GM19043 (cell line): ENCODE results near the gene FKBP1A.
"Not testable (repeated sequence)": the region's sequence is repeated elsewhere in the genome, so short reads cannot be mapped to it uniquely, and the experiment has no call there.

Source experiments
- ATAC-seq: cut with Tn5 transposase; IDR thresholded peaks from one replicate; pipeline ENCODE4 v1.9.1; 2021; ENCODE audit warnings: low read depth; ENCODE audit not compliant: unreplicated experiment

The FKBP1A gene

DNA sequence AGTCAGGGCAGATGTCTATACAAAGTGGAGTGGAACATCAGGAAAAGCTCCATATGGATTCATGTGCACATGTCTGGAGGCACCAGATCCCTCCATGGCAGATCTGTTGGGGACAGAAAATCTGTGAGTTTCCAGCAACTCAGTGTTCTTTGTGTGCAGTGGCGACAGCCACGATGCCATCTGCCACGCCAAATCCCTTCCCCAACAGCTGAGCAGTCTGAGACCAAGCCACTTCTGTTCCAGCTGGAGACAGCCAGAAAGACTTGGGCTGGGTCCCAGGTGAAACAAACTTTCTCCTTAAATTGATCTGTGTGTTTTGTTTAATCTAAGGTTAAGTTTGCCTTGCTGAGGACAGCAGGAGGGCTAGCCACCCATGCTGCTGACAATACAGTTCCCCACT, 22.9 kb downstream of the FKBP1A start:
- no peak for ATAC-seq

- no peak for ATAC-seq
Measured at GRCh38 chr20:1368448-1369199, 24.2 kb downstream of the FKBP1A start.

DNA sequence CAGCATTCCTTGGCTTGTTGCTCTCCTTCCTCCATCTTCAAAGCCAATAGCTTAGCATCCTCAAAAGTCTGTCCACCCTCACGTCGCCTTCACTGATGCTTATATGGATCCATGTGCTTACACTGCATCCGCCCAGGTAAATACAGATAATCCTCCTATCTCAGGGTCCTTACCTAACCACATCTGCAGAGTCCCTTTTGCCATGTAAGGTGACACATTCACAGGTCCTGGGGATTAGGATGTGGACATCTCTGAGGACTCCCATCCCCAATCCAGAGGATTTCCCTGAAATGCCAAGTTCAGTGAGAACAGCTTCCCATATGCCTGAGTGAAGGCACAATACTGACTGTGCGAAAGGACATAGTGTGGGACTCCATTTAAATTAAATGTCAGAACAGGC, 25.4 kb downstream of the FKBP1A start:
- ATAC-seq = no peak

GRCh38 chr20:1364106-1364505, 28.7 kb downstream of the FKBP1A start:
- ATAC-seq = no peak

DNA sequence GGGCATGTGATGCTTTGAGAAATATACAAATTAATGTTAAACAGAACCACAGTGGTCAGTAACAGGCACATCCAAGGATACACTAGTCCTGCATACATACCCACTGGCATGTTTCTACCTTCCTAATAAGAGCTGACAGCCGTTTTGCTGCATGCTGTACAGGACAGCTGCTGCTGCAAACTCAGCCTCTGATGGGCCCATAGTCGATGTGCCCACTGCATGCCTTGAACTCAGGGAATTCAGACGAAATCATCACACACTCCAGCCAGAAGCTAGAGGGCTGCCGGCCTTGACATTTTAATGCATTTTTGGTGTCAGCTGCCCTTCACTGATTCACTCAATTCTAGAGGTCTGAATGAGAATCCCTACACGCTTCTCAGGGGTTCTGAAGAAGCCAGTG, 29.3 kb downstream of the FKBP1A start:
- no peak for ATAC-seq

DNA sequence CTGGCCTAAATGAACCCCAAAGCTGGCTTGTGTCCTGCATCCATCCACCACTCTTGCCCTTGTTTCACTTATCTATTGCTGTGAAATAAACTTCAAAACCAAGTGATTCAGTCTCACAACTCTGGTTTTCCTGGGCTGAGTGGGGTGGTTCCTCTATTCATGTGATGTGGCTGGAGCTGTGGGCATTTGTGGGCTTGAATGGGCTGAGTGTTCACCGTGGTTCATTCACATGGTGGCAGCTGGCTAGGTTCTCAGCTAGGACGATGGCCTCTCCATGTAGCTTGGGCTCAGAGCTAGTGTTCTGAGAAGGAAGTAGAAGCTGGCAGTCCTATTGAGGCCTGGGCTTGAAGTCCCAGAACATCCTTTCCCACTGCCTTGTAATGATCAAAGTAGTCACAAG, 30.4 kb downstream of the FKBP1A start:
- ATAC-seq = no peak

- no peak for ATAC-seq
Measured at GRCh38 chr20:1360094-1360846, 32.6 kb downstream of the FKBP1A start.

DNA sequence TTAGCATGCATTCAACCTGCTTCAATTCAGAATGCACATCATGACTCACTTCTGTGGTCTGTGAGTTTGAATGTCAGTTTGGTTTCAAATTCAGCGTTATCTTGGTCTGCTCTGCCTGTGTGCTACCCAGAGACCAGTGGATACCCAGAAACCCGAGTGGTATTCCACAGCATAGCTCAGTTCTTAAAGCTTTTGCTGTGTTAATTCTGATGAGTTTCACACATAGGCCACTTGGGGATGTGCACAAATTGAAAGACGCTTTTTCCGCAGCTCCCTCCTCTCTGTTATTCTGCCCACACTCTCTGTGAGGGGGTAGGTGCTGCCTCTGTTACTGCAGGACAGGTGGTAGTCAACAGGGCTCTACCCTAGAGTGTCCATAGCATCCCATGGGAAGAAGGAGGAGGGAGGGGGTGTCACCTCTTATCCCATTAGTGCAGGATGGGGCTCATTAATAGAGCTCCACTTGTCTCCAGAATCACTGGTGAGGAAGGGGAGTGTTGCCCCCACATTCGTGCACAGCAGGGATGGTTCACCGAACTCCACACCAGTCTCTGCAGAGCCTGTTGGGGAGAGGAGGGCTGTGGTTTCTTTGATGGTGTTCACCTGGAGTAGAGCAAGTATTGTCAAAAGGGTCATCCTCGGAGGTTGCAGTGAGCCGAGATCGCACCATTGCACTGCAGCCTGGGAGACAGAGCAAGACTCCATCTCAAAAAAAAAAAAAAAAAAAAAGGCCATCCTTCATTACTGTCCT, 34.8 kb downstream of the FKBP1A start:
- ATAC-seq = no peak

- ATAC-seq = no peak
Measured at GRCh38 chr20:1353956-1354355, 38.9 kb downstream of the FKBP1A start.

DNA sequence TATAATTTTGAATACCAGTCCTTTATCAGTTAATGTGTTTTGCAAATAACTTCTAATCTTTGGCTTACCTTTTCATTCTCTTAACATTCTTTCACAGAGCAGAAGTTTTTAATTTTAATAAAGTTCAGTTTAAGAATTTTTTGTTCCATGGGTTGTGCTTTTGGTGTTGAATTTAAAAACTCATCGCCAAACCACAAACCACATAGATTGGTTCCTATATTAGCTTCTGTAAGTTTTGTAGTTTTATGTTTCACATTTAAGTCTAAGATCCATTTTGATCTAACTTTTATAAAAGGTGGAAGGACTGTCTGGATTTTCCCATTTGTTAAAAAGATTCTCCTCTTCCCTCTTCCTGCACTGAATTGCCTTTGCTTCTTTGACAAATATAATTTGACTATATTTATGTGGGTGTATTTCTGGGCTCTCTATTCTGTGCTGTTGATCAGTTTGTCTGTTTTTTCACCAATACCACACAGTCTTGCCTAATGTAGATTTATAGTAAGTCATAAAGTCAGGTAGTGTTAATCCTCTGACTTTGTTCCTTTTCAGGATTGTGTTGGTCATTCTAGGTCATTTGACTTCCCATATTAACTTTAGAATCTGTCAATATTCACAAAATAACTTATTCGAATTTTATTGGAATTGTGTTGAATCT, 46.4 kb downstream of the FKBP1A start:
- ATAC-seq = no peak

DNA sequence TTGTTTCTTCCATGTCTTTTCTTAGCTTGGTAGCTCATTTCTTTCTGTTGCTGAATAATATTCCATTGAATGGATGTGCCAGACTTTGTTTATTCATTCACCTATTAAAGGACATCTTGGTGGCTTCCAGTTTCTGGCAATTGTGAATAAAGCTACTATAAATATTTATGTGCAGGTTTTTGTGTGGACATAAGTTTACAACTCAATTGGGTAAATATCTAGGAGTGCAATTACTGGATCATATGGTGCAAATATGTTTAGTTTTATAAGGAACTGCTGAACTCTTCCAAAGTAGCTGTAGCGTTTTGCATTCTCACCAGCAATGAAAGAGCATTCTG, 47.1 kb downstream of the FKBP1A start:
- no peak for ATAC-seq

GRCh38 chr20:1345030-1345755, 47.7 kb downstream of the FKBP1A start:
- ATAC-seq = no peak

GRCh38 chr20:1343446-1344124, 49.3 kb downstream of the FKBP1A start:
- ATAC-seq = not testable (repeated sequence)

DNA sequence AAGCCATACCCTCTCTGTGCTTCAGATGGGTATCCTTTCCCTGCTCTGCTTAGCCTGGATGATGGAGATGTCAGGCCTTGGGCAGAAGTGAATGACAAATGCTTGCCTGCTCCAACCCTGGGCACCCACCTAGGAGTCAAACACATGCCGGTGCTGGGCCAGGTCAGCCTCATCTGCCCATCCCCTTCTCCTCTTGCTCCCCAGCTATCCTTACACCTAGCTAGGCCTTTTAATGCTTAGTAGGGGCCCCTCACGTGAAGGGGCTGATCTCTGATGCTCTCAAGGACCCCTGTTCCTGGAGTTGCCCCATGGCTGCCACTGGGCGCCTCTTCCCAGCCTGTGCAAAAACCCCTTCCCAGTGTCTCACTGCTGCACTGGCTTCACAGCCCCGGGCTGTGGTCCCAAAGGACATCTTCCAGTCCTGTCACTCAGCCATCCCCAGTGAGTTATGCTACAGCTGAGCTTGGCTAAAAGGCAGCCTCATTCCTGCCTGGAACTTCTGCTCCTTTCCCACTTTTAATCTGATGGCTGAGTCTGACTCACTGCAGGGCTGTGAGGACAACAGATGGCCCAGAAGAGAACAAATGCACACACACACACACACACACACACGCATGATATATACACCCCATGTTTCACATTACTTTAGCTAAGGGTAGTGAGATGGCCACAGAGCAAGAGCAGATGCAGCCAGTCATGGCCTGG, 51.1 kb downstream of the FKBP1A start:
- ATAC-seq = no peak

GRCh38 chr20:1338801-1339200, 54.1 kb downstream of the FKBP1A start:
- no peak for ATAC-seq

DNA sequence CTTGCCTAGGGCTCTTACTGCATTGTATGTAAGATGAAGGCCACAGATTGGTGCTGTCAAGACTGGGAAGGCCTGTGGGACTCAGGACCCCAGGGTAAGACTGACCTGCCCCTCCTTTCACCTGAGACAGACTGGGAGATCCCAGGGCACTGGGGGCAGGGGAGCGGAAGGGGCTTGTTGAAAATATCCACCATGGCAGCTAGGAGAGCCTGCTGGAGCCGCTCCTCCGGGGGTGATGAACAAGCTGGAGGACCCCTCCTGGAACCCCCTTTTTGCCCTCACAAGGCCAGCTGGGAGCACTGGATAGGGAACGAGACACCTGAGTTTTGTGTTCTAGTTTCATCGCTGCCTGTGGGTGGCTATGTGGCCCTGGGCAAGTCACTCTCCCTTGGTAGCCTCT, 54.8 kb downstream of the FKBP1A start:
- no peak for ATAC-seq

GRCh38 chr20:1337441-1337840, 55.4 kb downstream of the FKBP1A start:
- ATAC-seq = no peak

- no peak for ATAC-seq
Measured at GRCh38 chr20:1336699-1337367, 56.0 kb downstream of the FKBP1A start.
